H9 (cell line): Measurements from ENCODE around the gene COL4A1. TPM values are rescaled to one million over a fixed set of nuclear protein-coding genes. Genes with fewer than 3 reads are reported as not detected.

Source experiments
- DNase-seq: peaks from one replicate; pipeline ENCODE4 v3.0.0-alpha.2; 2017
- H2AFZ ChIP-seq: one replicate; pipeline ENCODE4 v1.6.1; 2013; ENCODE audit warnings: mild to moderate bottlenecking, low read length, control low read depth, moderate library complexity
- H2AK5ac ChIP-seq: 2 replicates; pipeline ENCODE4 v1.6.1; 2013; ENCODE audit warnings: low read length, control low read depth, mixed read lengths; ENCODE audit not compliant: insufficient read length
- H2BK120ac ChIP-seq: one replicate; pipeline ENCODE4 v1.6.1; 2013; ENCODE audit warnings: low read depth, mild to moderate bottlenecking, low read length, control low read depth, inconsistent platforms; ENCODE audit not compliant: poor library complexity, severe bottlenecking
- H2BK12ac ChIP-seq: 2 replicates; pipeline ENCODE4 v1.6.1; 2013; ENCODE audit warnings: low read length, control low read depth, mixed read lengths, low read depth; ENCODE audit not compliant: insufficient read length
- H2BK15ac ChIP-seq: 2 replicates; pipeline ENCODE4 v1.6.1; 2013; ENCODE audit warnings: low read depth, low read length, control low read depth
- H2BK20ac ChIP-seq: one replicate; pipeline ENCODE4 v1.6.1; 2013; ENCODE audit warnings: low read depth, mild to moderate bottlenecking, low read length, control low read depth, inconsistent platforms; ENCODE audit not compliant: poor library complexity, severe bottlenecking
- H2BK5ac ChIP-seq: 2 replicates; pipeline ENCODE4 v1.6.1; 2013; ENCODE audit warnings: low read length, control low read depth, mixed read lengths; ENCODE audit not compliant: insufficient read length
- H3K14ac ChIP-seq: 2 replicates; pipeline ENCODE4 v1.6.1; 2013; ENCODE audit warnings: low read length, control low read depth; ENCODE audit not compliant: insufficient read depth
- H3K18ac ChIP-seq: 2 replicates; pipeline ENCODE4 v1.6.1; 2013; ENCODE audit warnings: low read depth, mild to moderate bottlenecking, mixed read lengths, low read length, control low read depth; ENCODE audit not compliant: insufficient read length
- H3K23ac ChIP-seq: 2 replicates; pipeline ENCODE4 v1.6.1; 2013; ENCODE audit warnings: low read length, control low read depth, mixed read lengths, low read depth; ENCODE audit not compliant: insufficient read length
- H3K23me2 ChIP-seq: 2 replicates; pipeline ENCODE4 v1.6.1; 2013; ENCODE audit warnings: low read depth, mild to moderate bottlenecking, mixed read lengths, low read length, control low read depth; ENCODE audit not compliant: insufficient read length, poor library complexity, severe bottlenecking
- H3K27ac ChIP-seq: 2 replicates; pipeline ENCODE4 v1.5.1; 2013; ENCODE audit warnings: low read length, control low read depth, mixed read lengths, low read depth; ENCODE audit not compliant: insufficient read length
- H3K27me3 ChIP-seq: 2 replicates; pipeline ENCODE4 v1.6.1; 2013; ENCODE audit warnings: low read length, control low read depth, inconsistent platforms; ENCODE audit not compliant: insufficient read depth
- H3K4ac ChIP-seq: 2 replicates; pipeline ENCODE4 v1.6.1; 2013; ENCODE audit warnings: low read depth, mild to moderate bottlenecking, control low read depth, inconsistent platforms, low read length, moderate library complexity
- H3K4me1 ChIP-seq: 2 replicates; pipeline ENCODE4 v1.6.1; 2013; ENCODE audit warnings: low read length, control low read depth, inconsistent platforms; ENCODE audit not compliant: insufficient read depth
- H3K4me2 ChIP-seq: 2 replicates; pipeline ENCODE4 v1.6.1; 2013; ENCODE audit warnings: low read length, control low read depth, mixed read lengths; ENCODE audit not compliant: insufficient read length, insufficient read depth
- H3K56ac ChIP-seq: 2 replicates; pipeline ENCODE4 v1.6.1; 2013; ENCODE audit warnings: low read depth, mild to moderate bottlenecking, mixed read lengths, low read length, control low read depth; ENCODE audit not compliant: insufficient read length
- H3K79me1 ChIP-seq: 2 replicates; pipeline ENCODE4 v1.6.1; 2013; ENCODE audit warnings: low read depth, mild to moderate bottlenecking, moderate library complexity, low read length, control low read depth, inconsistent platforms; ENCODE audit not compliant: insufficient read depth, poor library complexity, severe bottlenecking
- H3K79me2 ChIP-seq: 2 replicates; pipeline ENCODE4 v1.6.1; 2013; ENCODE audit warnings: low read length, control low read depth, inconsistent platforms; ENCODE audit not compliant: insufficient read depth
- H3K9ac ChIP-seq: 2 replicates; pipeline ENCODE4 v1.6.1; 2013; ENCODE audit warnings: low read length, control low read depth, mixed read lengths; ENCODE audit not compliant: insufficient read length; ENCODE audit errors: extremely low read depth
- H3K9me3 ChIP-seq: one replicate; pipeline ENCODE4 v1.6.1; 2013; ENCODE audit warnings: low read depth, low read length, inconsistent platforms; ENCODE audit not compliant: control insufficient read depth
- H3T11ph ChIP-seq: one replicate; pipeline ENCODE4 v1.6.1; 2013; ENCODE audit warnings: mild to moderate bottlenecking, low read length, control low read depth, inconsistent platforms
- H4K20me1 ChIP-seq: one replicate; pipeline ENCODE4 v1.6.1; 2013; ENCODE audit not compliant: control insufficient read depth, insufficient read length, insufficient read depth
- H4K5ac ChIP-seq: 2 replicates; pipeline ENCODE4 v1.6.1; 2013; ENCODE audit warnings: low read depth, mild to moderate bottlenecking, mixed read lengths, low read length, control low read depth; ENCODE audit not compliant: insufficient read length
- H4K8ac ChIP-seq: replicated peaks from 2 replicates; pipeline ENCODE4 v1.6.1; 2013; ENCODE audit warnings: low read length, control low read depth, mixed read lengths, low read depth; ENCODE audit not compliant: insufficient read length
- H4K91ac ChIP-seq: 2 replicates; pipeline ENCODE4 v1.6.1; 2013; ENCODE audit warnings: low read depth, mild to moderate bottlenecking, moderate library complexity, mixed read lengths, low read length, control low read depth; ENCODE audit not compliant: insufficient read length
- H3K27ac Mint-ChIP-seq, 3 experiments: 2 replicates in 2 of 3; 3 replicates in 1 of 3; pipeline ENCODE4 v1.8.0; 2020 to 2021; ENCODE audit warnings: mixed read lengths in 3 of 3, mild to moderate bottlenecking in 1 of 3, moderate library complexity in 1 of 3
- H3K27me3 Mint-ChIP-seq: 2 replicates; pipeline ENCODE4 v1.8.0; 2021; ENCODE audit warnings: low read depth, mild to moderate bottlenecking, moderate library complexity, mixed read lengths
- H3K36me3 Mint-ChIP-seq, 3 experiments: 2 replicates in 2 of 3; 3 replicates in 1 of 3; pipeline ENCODE4 v1.8.0; 2020 to 2021; ENCODE audit warnings: low read depth in 3 of 3, mixed read lengths in 3 of 3; ENCODE audit not compliant: insufficient read depth in 1 of 3
- H3K4me1 Mint-ChIP-seq, 2 experiments: 2 replicates each; pipeline ENCODE4 v1.8.0; 2020; ENCODE audit warnings: mixed read lengths in 2 of 2
- H3K4me3 Mint-ChIP-seq, 2 experiments: 2 replicates in 1 of 2; 3 replicates in 1 of 2; pipeline ENCODE4 v1.8.0; 2020 to 2021; ENCODE audit warnings: mild to moderate bottlenecking in 2 of 2, mixed read lengths in 2 of 2, moderate library complexity in 1 of 2
- H3K9me3 Mint-ChIP-seq, 2 experiments: 2 replicates in 1 of 2; 3 replicates in 1 of 2; pipeline ENCODE4 v1.8.0; 2020; ENCODE audit warnings: mild to moderate bottlenecking in 2 of 2, mixed read lengths in 2 of 2, moderate library complexity in 1 of 2
- WGBS: extraction: QIAGEN DNeasy Blood & Tissue Kit; methylation state at CpG from one replicate; pipeline ENCODE4 v1.1.7; 2013; ENCODE audit warnings: missing lambda C conversion rate, low lambda C conversion rate, mixed read lengths; ENCODE audit not compliant: insufficient read length; ENCODE audit errors: extremely low coverage; 5-methylcytosine and 5-hydroxymethylcytosine counted together
- total RNA-seq: library from RNA; stranded (reverse); gene quantifications from 2 replicates; pipeline ENCODE4 v1.2.1, GENCODE V29; 2021
- TF ChIP-seq, protein P1 (sequence below): fragments of 200-600 bp; sonication (generic); conservative IDR thresholded peaks from 3 replicates; pipeline ENCODE4 v1.8.0; 2021; ENCODE audit warnings: antibody characterized with exemption, mild to moderate bottlenecking

Gene COL4A1
- total RNA-seq, 1 experiment from 2014 or later = 73.1 TPM

DNA sequence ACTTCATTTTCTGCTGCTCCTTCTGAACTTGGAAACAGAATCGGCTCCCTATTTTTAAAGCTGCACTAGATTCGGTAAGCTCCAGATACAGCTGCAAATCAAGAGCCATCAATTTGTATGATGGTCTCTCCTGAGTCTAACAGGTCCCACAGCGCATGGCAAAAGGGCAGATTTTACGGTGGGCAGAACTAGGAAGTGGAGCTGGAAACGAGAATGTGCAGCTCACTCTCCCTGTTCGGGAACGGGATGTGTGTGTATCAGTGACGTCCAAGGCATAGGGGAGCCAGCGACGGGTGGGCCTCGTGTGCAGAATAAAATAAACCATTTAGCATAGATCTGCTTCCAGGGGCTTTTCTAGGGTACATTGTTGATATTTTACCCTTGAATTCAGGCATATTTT is 74.2 kb downstream of the COL4A1 start:
- peaks cover 0 to 10% of the 10 kb centered on the region in 2 experiments; a peak in 2 of 4 replicates for H3K4me1 Mint-ChIP-seq
- Histone ChIP-seq H3K79me2 (no peaks in the 10 kb centered on the region), H3K56ac (no peak overlapping the region), H3K79me1 (no peaks in the 10 kb centered on the region), H2BK12ac (no peak overlapping the region), H3K14ac (no peak overlapping the region), H3K9ac (no peak overlapping the region), H2BK120ac (no peak overlapping the region), H2AFZ (no peak overlapping the region), H2BK15ac (no peak overlapping the region), H3K4me2 (no peak overlapping the region), H3K4me1 (no peaks in the 10 kb centered on the region; the same call in 1 of the 2 replicates), H4K91ac (no peak overlapping the region), H4K5ac (no peak overlapping the region), H3K27me3 (no peaks in the 10 kb centered on the region), H2AK5ac (no peak overlapping the region), H3T11ph (no peak overlapping the region), H3K23ac (no peak overlapping the region), H4K20me1 (no peaks in the 10 kb centered on the region), H3K23me2 (no peaks in the 10 kb centered on the region), H2BK20ac (no peak overlapping the region), H3K18ac (no peak overlapping the region), H3K27ac (no peak overlapping the region), H3K9me3 (no peaks in the 10 kb centered on the region), H2BK5ac (no peak overlapping the region), H4K8ac (no peak overlapping the region), H3K4ac (no peak overlapping the region)
- no peaks in the 10 kb centered on the region for H3K9me3 Mint-ChIP-seq
- TF ChIP-seq, protein P1, sequence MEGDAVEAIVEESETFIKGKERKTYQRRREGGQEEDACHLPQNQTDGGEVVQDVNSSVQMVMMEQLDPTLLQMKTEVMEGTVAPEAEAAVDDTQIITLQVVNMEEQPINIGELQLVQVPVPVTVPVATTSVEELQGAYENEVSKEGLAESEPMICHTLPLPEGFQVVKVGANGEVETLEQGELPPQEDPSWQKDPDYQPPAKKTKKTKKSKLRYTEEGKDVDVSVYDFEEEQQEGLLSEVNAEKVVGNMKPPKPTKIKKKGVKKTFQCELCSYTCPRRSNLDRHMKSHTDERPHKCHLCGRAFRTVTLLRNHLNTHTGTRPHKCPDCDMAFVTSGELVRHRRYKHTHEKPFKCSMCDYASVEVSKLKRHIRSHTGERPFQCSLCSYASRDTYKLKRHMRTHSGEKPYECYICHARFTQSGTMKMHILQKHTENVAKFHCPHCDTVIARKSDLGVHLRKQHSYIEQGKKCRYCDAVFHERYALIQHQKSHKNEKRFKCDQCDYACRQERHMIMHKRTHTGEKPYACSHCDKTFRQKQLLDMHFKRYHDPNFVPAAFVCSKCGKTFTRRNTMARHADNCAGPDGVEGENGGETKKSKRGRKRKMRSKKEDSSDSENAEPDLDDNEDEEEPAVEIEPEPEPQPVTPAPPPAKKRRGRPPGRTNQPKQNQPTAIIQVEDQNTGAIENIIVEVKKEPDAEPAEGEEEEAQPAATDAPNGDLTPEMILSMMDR = no peak
- no peaks in the 10 kb centered on the region for H3K27me3 Mint-ChIP-seq
- WGBS = no CpG with 5 or more reads among the region's 11 CpGs
- no peak overlapping the region for H3K4me3 Mint-ChIP-seq
- no peak for DNase-seq
- H3K36me3 Mint-ChIP-seq = no peaks in the 10 kb centered on the region
- H3K27ac Mint-ChIP-seq = no peak overlapping the region; a peak in 1 of 7 replicates
